Tongue (tissue), 2 donors: Measurements from ENCODE around the gene ERMAP. TPM values are rescaled to one million over a fixed set of nuclear protein-coding genes. Genes with fewer than 3 reads are reported as not detected.

Source experiments
- DNase-seq: peaks from one replicate; pipeline ENCODE4 v3.0.0-alpha.2; 2015
- total RNA-seq: library from RNA; depleted of rRNA; stranded (reverse); fragments of >200 nt; gene quantifications from one replicate; pipeline ENCODE4 v1.2.3, GENCODE V29; 2014

ERMAP gene
- total RNA-seq, 1 donor from 2014 or later = 14.1 TPM

DNA sequence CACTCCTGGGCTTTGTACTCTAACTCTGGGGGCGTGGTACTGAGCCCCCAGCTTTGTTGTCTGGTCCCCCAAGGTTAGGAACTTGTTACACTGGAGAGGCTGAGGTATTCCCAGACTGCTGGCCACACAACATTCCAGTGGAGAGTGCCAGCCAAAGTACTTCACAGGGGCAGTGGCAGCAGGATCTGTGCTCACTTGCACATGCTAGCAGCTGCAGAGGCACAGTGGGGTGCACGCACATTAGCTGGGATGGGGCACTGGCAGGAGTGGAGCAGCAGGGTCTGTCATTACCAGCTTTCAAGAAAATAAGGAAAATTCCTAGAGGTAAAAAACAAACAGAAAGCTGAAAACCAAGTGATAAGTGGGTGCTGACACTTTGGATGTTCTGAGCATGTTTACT lies 60.5 kb downstream of the ERMAP start:
- DNase-seq = peak; percentile 13

DNA sequence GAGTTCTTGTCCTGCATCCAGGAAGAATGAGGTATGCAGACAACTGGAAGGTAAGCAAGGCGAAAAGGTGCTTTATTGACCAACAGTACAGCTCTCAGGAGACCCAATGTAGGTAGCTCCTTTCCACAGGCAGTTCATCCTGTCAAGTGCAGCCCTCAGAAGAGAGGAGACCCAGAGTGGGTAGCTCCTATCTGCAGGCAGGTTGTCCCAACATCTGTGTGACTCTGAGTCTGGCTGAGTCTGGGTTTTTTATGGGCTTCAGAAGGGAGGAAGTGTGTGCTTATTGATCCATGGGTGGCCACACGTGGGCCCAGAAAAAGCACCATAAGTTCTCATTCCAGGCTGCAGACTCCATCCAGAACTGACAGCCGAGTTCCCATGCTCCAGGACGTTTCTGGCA lies 63.5 kb downstream of the ERMAP start:
- no peak for DNase-seq

DNA sequence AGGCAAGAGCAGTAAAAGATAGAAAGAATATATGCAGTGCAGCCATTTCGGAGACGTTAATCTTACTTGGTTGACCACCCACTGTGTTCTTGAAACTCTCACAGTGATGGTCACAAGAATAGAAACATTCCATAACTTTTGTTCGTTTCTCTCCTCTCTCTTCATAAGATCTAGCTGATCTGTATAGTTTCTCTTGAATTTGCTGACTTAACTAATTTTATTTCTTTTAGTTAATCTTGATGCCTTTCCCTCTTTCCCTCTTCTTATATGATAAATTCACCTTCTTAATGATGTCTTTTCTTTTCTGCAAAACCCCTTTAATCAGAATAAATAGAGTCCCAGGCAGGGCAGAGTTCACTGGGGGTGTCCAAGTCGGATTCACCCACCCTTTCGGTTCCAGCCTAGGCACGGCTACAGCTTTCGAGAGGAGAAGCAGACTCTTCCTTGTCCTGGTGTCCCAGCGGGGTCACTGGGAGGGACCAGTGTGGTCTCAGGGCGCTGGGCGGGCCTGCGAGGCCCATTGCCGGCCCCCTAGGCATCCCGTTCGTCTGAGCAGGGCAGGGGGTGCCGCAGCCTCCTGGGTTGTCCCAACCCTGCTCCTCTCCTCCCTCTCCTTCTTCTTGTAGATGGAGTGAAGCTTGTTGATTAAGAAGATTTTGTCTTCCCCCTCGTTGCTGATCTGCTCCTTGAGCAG lies 69.3 kb downstream of the ERMAP start:
- no peak for DNase-seq

DNA sequence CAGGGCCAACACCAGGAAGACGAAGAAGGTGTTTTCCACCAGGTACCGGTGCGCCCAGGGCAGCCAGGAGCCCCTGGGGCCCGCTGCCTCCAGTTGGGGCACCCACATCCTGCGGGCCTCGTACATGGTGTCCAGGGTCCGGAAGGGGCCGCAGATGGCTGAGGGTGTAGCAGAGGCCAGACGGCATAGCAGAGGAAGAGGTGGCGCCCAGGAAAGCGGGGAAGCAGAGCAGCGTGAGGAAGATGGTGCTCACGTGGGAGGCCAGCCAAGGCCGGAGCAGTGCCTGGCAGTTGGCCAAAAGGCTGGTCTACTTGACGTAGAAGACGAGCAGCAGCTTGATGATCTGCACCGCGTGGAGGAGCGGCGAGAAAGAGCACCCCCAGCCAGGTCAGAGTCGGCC lies 69.9 kb downstream of the ERMAP start:
- no peak for DNase-seq

DNA sequence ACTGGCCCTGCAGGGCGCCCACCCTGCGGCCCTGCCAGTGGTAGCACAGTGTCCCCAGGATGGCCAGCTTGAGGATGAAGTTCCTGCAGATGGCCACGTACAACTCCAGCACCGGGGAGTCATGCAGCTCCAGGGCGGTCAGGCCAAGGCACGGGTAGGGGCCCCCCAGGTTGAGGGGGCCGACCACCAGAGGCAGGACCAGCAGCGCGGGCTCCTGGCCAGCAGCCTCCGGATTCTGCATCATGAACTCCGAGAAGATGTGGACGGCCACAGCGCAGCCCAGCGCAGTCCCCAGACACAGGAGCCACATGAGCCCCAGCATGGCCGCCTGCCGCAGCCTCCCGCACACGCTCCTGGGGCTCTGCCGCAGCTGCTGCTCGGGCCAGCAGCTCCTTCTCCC lies 70.4 kb downstream of the ERMAP start:
- no peak for DNase-seq

DNA sequence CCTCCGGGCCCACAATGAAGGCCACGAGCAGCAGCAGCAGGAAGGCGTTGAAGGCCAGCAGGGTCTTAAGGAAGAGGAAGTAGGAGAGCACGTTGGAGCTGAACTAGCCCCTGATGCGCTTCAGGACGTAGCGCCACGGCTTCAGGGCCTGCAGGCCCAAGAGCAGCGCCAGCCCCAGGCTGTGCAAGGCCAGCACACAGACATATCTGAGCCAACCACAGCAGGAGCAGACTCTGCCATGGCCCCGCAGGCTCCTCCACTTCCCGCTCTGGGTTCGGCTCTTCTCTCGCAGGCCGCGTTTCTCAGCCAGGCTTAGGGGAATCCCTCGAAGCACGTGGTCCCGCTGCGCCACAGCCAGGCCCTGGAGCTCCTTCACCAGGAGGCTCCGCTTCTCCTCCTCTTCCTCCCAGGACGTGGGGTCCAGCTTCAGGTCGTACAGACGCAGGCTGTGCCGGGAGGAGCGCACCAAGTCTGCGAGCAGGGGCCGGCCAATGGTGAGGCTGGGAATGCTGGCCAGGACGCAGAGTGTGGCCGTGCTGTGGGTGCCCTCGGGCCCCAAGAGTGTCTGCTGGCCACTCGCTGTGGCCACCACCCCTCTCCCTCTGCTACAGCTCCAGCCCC lies 71.2 kb downstream of the ERMAP start:
- no peak for DNase-seq

DNA sequence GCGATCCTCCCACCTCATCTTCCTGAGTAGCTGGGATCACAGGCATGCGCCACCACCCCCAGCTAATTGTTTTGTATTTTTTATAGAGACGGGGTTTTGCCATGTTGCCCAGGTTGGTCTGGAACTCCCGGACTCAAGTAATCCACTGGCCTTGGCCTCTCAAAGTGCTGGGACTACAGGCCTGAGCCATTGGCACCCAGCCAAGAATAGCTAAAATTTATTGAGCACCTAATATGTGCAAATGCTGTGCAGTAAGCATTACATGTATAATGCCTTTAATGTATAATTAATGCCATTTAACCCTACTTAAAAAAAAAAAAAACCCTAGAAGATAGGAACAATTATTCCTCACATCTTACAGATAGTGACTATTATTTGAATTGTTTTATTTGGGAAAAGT lies 72.3 kb downstream of the ERMAP start:
- no peak for DNase-seq

- DNase-seq = peak; percentile 8
These were observed 74.7 kb downstream of the ERMAP start for GRCh38 chr1:42891465-42892138.

Other genes starting within 250 kb of the ERMAP start
- gene PPIH, start 158.7 kb upstream of the ERMAP start, total RNA-seq = 28.9 TPM
- 557 TPM for gene YBX1, start 134.7 kb upstream of the ERMAP start, total RNA-seq
- gene CLDN19, start 76.9 kb upstream of the ERMAP start, total RNA-seq = 2.8 TPM
- gene P3H1, start 50.1 kb upstream of the ERMAP start, total RNA-seq = 54.8 TPM
- 5.9 TPM for gene C1orf50, start 49.9 kb upstream of the ERMAP start, total RNA-seq
- gene TMEM269, start 32.1 kb upstream of the ERMAP start, total RNA-seq = not detected
- 23.3 TPM for gene SVBP, start 275 bp downstream of the ERMAP start, total RNA-seq
- gene ZNF691, start 29.5 kb downstream of the ERMAP start, total RNA-seq = 12.8 TPM
- gene SLC2A1, start 141.7 kb downstream of the ERMAP start, total RNA-seq = 124 TPM